Right lobe of liver (tissue), 6 donors: Measurements from ENCODE around the gene CFAP92. TPM values are rescaled to one million over a fixed set of nuclear protein-coding genes. Genes with fewer than 3 reads are reported as not detected.
"Not testable (repeated sequence)": the region's sequence is repeated elsewhere in the genome, so short reads cannot be mapped to it uniquely, and the experiment has no call there.

ENCODE experiments used
- ATAC-seq, 4 donors: fragments of 200-7000 bp; cut with Tn5 transposase; one replicate each; pipeline ENCODE4 v1.9.1; 2020; ENCODE audit warnings: mild to moderate bottlenecking in 4 of 4, moderate library complexity in 4 of 4
- DNase-seq, 3 donors: peaks; one replicate each; pipeline ENCODE4 v3.0.0-alpha.2; 2020
- H3K27ac ChIP-seq, 3 donors: fragments of 200-600 bp; one replicate each; pipeline ENCODE4 v1.8.0; 2022
- H3K27me3 ChIP-seq, 2 donors: fragments of 200-600 bp; one replicate each; pipeline ENCODE4 v1.8.0; 2022
- H3K36me3 ChIP-seq, 4 donors: fragments of 200-600 bp; sonication (generic) in 1 of 4; one replicate each; pipeline versions ENCODE4 v1.5.1 to v1.8.0; 2017 to 2022; ENCODE audit warnings: control low read depth in 1 of 4
- H3K4me1 ChIP-seq, 4 donors: fragments of 200-600 bp; sonication (generic) in 1 of 4; one replicate each; pipeline versions ENCODE4 v1.5.1 to v1.8.0; 2017 to 2022; ENCODE audit warnings: control low read depth in 1 of 4
- H3K4me3 ChIP-seq, 3 donors: fragments of 200-600 bp; one replicate each; pipeline ENCODE4 v1.8.0; 2022
- H3K9me3 ChIP-seq, 4 donors: fragments of 200-600 bp; sonication (generic) in 1 of 4; one replicate each; pipeline versions ENCODE4 v1.5.1 to v1.8.0; 2017 to 2022; ENCODE audit warnings: control low read depth in 1 of 4
- POLR2A ChIP-seq: fragments of 450-650 bp; IDR thresholded peaks from one replicate; pipeline ENCODE4 v1.6.1; 2017; ENCODE audit warnings: antibody characterized with exemption, mild to moderate bottlenecking
- WGBS: methylation state at CpG from one replicate; pipeline ENCODE4 v1.1.6; 2018; ENCODE audit warnings: low coverage, low lambda C conversion rate; ENCODE audit not compliant: insufficient coverage; ENCODE audit errors: missing lambda C conversion rate; 5-methylcytosine and 5-hydroxymethylcytosine counted together
- intact Hi-C, 2 donors: fragments of 100-400 bp; cut with DNase I; formaldehyde crosslinking; loops; one replicate each; pipeline versions ENCODE4 v1.11.2 to v1.14.1; 2022
- total RNA-seq, 6 experiments: library from RNA; depleted of rRNA in 2 of 6; stranded (reverse); fragments of >200 nt in 2 of 6; fragmentation: NEBNext Ultra II Directional in 3 of 6; extraction: Animal tissue kit (Norgen Biotek cat#: 25700) in 3 of 6; gene quantifications; one replicate each; pipeline versions ENCODE4 v1.1.0 to v1.2.4, GENCODE V29; 2016 to 2023
- TF ChIP-seq, protein P1 (sequence below), 4 donors: fragments of 200-600 bp in 3 of 4; fragments of 450-650 bp in 1 of 4; IDR thresholded peaks; one replicate each; pipeline versions ENCODE4 v1.5.1 to v1.8.0; 2016 to 2022; ENCODE audit warnings: antibody characterized with exemption in 4 of 4, mild to moderate bottlenecking in 2 of 4
- donor health status: DM: no; HTN: yes; CAD: no.
- donor health status: DM: no; HTN: no; CAD: no.
- donor health status: DM: no; HTN: no; CAD: no.
- donor health status: DM: no; HTN: yes; CAD: no.
- donor health status: DM: no; HTN: yes; CAD: no.

Gene CFAP92
- total RNA-seq, 6 experiments from 2014 or later, result 0.05 to 0.21 (median 0.08) TPM; not detected in 2

DNA sequence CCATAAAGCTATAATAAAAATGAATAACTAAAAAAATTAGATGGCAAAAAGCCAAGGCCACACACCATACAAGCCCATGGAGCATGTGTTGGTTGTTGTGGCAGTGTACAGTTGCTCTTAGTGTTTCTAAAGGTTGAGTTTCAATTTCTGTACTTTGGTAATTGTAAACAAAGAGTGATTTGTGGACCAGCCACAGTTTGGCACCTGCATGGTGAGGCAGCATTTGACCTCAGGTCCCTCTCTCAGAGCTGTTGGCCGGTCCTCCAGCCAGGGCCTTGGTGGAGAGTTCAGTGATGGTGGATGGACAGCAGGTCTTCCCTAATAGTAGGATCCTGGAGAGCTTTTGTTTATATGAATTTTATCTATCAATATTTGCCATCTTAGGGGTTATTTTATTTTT lies 108.9 kb downstream of the CFAP92 start:
- Histone ChIP-seq H3K36me3 (peaks cover 0 to 14% (median 0%) of the 10 kb centered on the region in 4 donors), H3K4me1 (peaks cover 0 to 32% (median 0%) of the 10 kb centered on the region in 4 donors), H3K4me3 (no peak overlapping the region), H3K27me3 (no peaks in the 10 kb centered on the region), H3K9me3 (no peaks in the 10 kb centered on the region), H3K27ac (no peak overlapping the region)
- intact Hi-C loops, result no loop called here
- TF ChIP-seq, protein P1, sequence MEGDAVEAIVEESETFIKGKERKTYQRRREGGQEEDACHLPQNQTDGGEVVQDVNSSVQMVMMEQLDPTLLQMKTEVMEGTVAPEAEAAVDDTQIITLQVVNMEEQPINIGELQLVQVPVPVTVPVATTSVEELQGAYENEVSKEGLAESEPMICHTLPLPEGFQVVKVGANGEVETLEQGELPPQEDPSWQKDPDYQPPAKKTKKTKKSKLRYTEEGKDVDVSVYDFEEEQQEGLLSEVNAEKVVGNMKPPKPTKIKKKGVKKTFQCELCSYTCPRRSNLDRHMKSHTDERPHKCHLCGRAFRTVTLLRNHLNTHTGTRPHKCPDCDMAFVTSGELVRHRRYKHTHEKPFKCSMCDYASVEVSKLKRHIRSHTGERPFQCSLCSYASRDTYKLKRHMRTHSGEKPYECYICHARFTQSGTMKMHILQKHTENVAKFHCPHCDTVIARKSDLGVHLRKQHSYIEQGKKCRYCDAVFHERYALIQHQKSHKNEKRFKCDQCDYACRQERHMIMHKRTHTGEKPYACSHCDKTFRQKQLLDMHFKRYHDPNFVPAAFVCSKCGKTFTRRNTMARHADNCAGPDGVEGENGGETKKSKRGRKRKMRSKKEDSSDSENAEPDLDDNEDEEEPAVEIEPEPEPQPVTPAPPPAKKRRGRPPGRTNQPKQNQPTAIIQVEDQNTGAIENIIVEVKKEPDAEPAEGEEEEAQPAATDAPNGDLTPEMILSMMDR (IDR thresholded peaks at IDR 0.05), result no peak
- TF ChIP-seq POLR2A, result no peak
- ATAC-seq (peak; percentile 67 to 93 (median 80)), DNase-seq (peak in 2 of 3 donors; percentile 70 to 75)
- 40% methylated on average over 1 of the region's 1 CpG for WGBS

DNA sequence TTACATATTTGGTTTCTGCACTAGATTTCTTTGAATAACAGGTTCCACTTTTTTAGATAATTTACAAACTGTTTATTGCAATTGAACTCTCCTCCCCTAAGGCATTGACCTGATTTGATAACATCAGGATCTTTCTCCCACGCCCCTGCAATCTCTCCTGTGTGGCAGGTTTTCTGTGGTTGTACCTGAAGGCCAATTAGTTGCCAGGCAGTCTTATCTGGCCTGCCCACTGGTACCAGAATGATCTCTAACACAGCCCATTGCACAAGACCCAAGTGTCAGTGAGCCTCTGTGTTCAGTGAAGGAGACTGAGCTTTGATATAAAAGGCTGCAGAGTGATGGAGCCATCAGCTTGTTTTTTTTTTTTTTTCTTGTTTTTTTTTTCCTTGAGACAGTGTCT lies 111.2 kb downstream of the CFAP92 start:
- Histone ChIP-seq H3K4me1 (peaks cover 0 to 41% (median 3%) of the 10 kb centered on the region in 4 donors), H3K27ac (no peak overlapping the region), H3K36me3 (peaks cover 0 to 10% (median 0%) of the 10 kb centered on the region in 4 donors), H3K9me3 (no peaks in the 10 kb centered on the region), H3K27me3 (no peaks in the 10 kb centered on the region), H3K4me3 (no peak overlapping the region)
- WGBS, result 57% methylated on average over 1 of the region's 1 CpG
- intact Hi-C loops, result no loop called here
- DNase-seq, result no peak
- no peak for TF ChIP-seq POLR2A
- TF ChIP-seq, protein P1 (IDR thresholded peaks at IDR 0.05), result no peak
- no peak for ATAC-seq

DNA sequence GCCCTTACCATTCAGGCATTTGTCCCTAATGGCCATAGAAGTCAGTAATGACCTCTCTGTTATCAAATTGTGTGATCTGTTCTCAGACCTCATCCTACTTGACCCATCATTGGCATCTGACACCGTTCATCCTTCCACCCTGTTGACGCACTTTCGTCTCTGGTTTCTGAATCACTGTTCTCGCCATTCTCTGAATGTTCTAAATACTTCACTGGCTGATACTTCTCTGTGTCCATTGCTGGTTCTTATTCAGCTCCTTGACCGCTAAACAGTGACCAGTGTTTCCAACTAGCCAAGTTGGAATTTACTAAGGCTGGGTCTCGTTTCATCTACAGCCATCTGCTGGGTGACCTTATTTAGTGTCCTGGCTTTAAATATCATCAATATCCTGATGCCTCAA lies 112.3 kb downstream of the CFAP92 start:
- TF ChIP-seq, protein P1 (IDR thresholded peaks at IDR 0.05), result no peak
- TF ChIP-seq POLR2A, result no peak
- DNase-seq (no peak), ATAC-seq (no peak)
- Histone ChIP-seq H3K27me3 (no peaks in the 10 kb centered on the region), H3K27ac (no peak overlapping the region), H3K9me3 (no peaks in the 10 kb centered on the region), H3K36me3 (peaks cover 0 to under 1% (median 0%) of the 10 kb centered on the region in 4 donors), H3K4me3 (no peak overlapping the region), H3K4me1 (peaks cover 0 to 41% (median 3%) of the 10 kb centered on the region in 4 donors)
- WGBS, result 90% methylated on average over 6 of the region's 6 CpGs
- intact Hi-C loops, result no loop called here

DNA sequence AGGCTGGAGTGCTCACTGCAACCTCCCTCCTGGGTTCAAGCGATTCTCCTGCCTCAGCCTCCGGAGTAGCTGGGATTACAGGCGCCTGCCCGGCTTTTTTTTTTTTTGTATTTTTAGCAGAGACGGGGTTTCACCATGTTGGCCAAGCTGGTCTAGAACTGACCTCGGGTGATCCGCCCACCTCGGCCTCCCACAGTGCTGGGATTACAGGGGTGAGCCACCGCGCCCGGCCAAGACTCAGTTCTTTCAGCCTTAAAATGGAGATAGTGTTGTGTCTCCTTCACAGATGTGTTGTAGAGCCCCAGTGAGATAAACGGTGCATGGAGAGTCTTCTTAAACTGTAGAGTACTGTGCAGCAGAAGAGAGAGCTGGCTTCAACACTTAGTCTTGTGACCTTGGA lies 113.4 kb downstream of the CFAP92 start:
- WGBS, result 85% methylated on average over 12 of the region's 12 CpGs

DNA sequence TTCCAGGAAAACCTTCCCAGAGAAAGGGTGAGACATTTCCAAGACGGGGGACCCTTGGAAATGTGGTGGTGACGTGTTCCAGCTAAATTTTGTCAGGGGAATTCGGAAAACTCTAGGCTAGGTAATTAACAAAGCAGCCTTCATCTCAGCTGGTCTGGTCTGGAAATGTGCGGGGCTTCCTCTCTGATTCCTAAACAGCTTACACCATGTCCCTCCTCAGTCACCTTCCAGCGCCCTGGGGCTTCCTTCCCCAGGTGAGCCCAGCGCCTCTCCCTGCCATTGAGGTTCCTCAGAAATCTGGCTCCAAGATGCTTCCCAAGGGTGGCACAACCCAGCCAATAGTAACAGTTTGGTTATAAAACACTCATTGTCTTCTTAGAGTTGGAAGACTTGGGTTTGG lies 113.9 kb downstream of the CFAP92 start:
- no peaks in the 10 kb centered on the region for H3K36me3 ChIP-seq
- peak overlapping the region; percentile 77 to 92 (median 88) for H3K4me3 ChIP-seq
- DNase-seq (no peak), ATAC-seq (no peak)
- WGBS, result 0% methylated on average over 1 of the region's 6 CpGs
- intact Hi-C loops, result no loop called here
- peak overlapping the region; percentile 72 to 92 (median 87) for H3K27ac ChIP-seq
- no peaks in the 10 kb centered on the region for H3K9me3 ChIP-seq
- TF ChIP-seq, protein P1 (IDR thresholded peaks at IDR 0.05), result no peak
- TF ChIP-seq POLR2A, result no peak
- H3K27me3 ChIP-seq, result no peaks in the 10 kb centered on the region
- peaks cover 0 to 36% (median 3%) of the 10 kb centered on the region in 4 donors for H3K4me1 ChIP-seq

More for the DNA sequence above, 113.4 kb downstream of the CFAP92 start:
- intact Hi-C loops, H3K9me3 ChIP-seq, ATAC-seq, H3K27me3 ChIP-seq, H3K36me3 ChIP-seq, DNase-seq, H3K27ac ChIP-seq: not testable (repeated sequence)
- Histone ChIP-seq H3K4me3 (peak overlapping the region in 2 of 3 donors; percentile 77 to 88), H3K4me1 (peaks cover 0 to 41% (median 3%) of the 10 kb centered on the region in 4 donors)
